Measurements from ENCODE around the gene SCD5. TPM values are rescaled to one million over a fixed set of nuclear protein-coding genes. Genes with fewer than 3 reads are reported as not detected.

Gene SCD5
- total RNA-seq, 2 donors from 2014 or later = 9.7 to 14.0 TPM

DNA sequence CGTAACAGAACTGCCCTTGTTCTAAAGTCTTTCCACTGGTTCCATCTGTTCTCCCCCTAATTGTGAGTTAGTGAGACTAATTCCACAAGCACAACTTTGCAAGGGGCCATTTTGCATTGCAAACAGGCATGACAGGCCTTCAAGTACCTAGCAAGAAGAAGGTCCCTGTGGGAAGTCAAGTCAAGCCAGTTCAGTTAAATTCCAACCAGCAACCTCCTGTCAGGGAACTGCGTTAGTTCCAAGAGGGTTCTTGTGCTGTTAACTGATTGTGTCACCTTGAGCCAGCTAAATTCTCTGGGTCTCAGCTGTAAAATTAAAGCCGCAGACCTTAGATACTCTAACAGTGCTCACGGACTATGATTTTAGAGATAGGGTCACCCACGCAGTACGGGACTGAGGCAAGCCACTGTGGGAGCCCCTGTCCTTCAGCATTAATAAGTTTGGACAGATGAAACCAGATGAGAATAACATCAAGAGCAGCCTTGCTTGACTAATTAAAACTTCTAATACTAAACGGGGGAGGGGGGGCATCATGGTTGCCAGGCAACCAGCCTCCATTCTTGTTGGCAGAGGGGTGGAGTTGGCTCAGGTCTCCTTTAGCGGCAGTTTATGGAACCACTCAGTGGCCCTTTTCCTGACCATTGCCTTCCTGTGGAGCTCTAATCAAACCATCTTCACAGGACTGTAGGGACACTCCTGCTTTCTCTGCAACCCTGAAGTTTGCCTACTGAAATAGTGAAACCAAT, 212.7 kb downstream of the SCD5 start:
- H3K27ac ChIP-seq = no peak overlapping the region
- no peaks in the 10 kb centered on the region for H3K9me3 ChIP-seq
- TF ChIP-seq, protein P1, sequence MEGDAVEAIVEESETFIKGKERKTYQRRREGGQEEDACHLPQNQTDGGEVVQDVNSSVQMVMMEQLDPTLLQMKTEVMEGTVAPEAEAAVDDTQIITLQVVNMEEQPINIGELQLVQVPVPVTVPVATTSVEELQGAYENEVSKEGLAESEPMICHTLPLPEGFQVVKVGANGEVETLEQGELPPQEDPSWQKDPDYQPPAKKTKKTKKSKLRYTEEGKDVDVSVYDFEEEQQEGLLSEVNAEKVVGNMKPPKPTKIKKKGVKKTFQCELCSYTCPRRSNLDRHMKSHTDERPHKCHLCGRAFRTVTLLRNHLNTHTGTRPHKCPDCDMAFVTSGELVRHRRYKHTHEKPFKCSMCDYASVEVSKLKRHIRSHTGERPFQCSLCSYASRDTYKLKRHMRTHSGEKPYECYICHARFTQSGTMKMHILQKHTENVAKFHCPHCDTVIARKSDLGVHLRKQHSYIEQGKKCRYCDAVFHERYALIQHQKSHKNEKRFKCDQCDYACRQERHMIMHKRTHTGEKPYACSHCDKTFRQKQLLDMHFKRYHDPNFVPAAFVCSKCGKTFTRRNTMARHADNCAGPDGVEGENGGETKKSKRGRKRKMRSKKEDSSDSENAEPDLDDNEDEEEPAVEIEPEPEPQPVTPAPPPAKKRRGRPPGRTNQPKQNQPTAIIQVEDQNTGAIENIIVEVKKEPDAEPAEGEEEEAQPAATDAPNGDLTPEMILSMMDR (IDR thresholded peaks at IDR 0.05) = no peak
- no peaks in the 10 kb centered on the region for H3K27me3 ChIP-seq
- no peaks in the 10 kb centered on the region for H3K4me1 ChIP-seq
- no peak overlapping the region for H3K4me3 ChIP-seq
- DNase-seq (ENCODE audit: low spot score) = no peak
- H3K36me3 ChIP-seq = no peaks in the 10 kb centered on the region

GRCh38 chr4:82584931-82585330, 213.7 kb downstream of the SCD5 start:
- H3K27ac ChIP-seq = no peak overlapping the region
- no peak overlapping the region for H3K4me3 ChIP-seq
- no peak for DNase-seq (ENCODE audit: low spot score)
- H3K27me3 ChIP-seq = no peaks in the 10 kb centered on the region
- TF ChIP-seq, protein P1 (IDR thresholded peaks at IDR 0.05) = no peak
- H3K4me1 ChIP-seq = no peaks in the 10 kb centered on the region
- H3K36me3 ChIP-seq = no peaks in the 10 kb centered on the region
- no peaks in the 10 kb centered on the region for H3K9me3 ChIP-seq

GRCh38 chr4:82583897-82584587, 214.6 kb downstream of the SCD5 start:
- TF ChIP-seq, protein P1 (IDR thresholded peaks at IDR 0.05) = no peak
- DNase-seq (ENCODE audit: low spot score) = no peak

DNA sequence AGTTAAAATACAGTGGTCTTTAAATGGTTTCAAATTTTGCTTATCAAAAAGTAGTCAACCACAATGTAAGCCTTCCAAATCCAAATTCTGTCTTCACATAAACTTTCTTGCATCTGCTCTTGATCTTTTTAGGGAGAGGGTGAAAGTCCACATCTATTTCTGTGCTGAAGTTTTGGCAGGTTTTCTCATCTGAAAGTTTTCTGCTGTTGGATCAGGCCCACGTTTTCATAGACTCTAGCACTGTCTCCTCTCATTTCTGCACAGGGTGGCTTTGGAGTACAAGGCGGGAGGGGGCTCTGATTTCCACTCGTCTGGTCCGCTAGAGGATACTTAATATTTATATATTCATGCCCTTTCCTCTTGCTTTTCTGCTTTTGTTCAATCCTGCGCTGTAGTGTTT, 218.7 kb downstream of the SCD5 start:
- no peak overlapping the region for H3K27ac ChIP-seq
- no peaks in the 10 kb centered on the region for H3K4me1 ChIP-seq
- TF ChIP-seq, protein P1 (IDR thresholded peaks at IDR 0.05) = no peak
- no peaks in the 10 kb centered on the region for H3K36me3 ChIP-seq
- H3K9me3 ChIP-seq = no peaks in the 10 kb centered on the region
- DNase-seq (ENCODE audit: low spot score) = no peak
- H3K27me3 ChIP-seq = no peaks in the 10 kb centered on the region
- no peak overlapping the region for H3K4me3 ChIP-seq

More at GRCh38 chr4:82583897-82584587, 214.6 kb downstream of the SCD5 start:
- Histone ChIP-seq H3K4me3 (no peak overlapping the region), H3K27ac (no peak overlapping the region), H3K36me3 (no peaks in the 10 kb centered on the region), H3K9me3 (no peaks in the 10 kb centered on the region), H3K4me1 (no peaks in the 10 kb centered on the region), H3K27me3 (no peaks in the 10 kb centered on the region)

MicroRNAs encoded within 50 kb of the gene (microRNA counts, 767-probe panel; counts per million panel counts)
- 0 to 1,627 counts per million in 2 donors for microRNA hsa-miR-575

Small RNAs within 50 kb of the gene (microRNA-seq; reads per million reads assigned to microRNA genes)
- gene MIR575 (ENCODE audit: borderline number of aligned reads in 2 of 2, borderline replicate concordance in 1 of 2) = 0 reads per million in 2 donors

Other genes starting within 250 kb of the SCD5 start
- gene TMEM150C, start 236.8 kb downstream of the SCD5 start, total RNA-seq = 10 to 100 TPM; 14.2 to 21.2 TPM
- gene SEC31A, start 92.4 kb upstream of the SCD5 start, total RNA-seq = 100 to 1,000 TPM; 107 to 116 TPM
- gene THAP9, start 101.9 kb upstream of the SCD5 start, total RNA-seq = 1 to 10 TPM; 2.2 to 3.0 TPM
- gene LIN54, start 212.0 kb upstream of the SCD5 start, total RNA-seq = 1 to 10 TPM; 4.8 to 6.2 TPM
- gene COPS4, start 236.4 kb upstream of the SCD5 start, total RNA-seq = 10 to 100 TPM; 55.2 to 58.1 TPM

All from right atrium auricular region (tissue), 2 donors.